ENCODE results near the gene STXBP6. TPM values are rescaled to one million over a fixed set of nuclear protein-coding genes. Genes with fewer than 3 reads are reported as not detected.

Gene STXBP6
- total RNA-seq, 1 donor from 2014 or later, result 11.0 TPM

GRCh38 chr14:25003537-25003936 is 46.4 kb downstream of the STXBP6 start:
- no peak overlapping the region for H3K4me3 ChIP-seq
- no peak overlapping the region for H3K9ac ChIP-seq
- Mint-ChIP-seq H3K27me3 (ENCODE audit: insufficient read depth, low read depth) (no peaks in the 10 kb centered on the region), H3K36me3 (no peaks in the 10 kb centered on the region), H3K9me3 (peaks cover 5% of the 10 kb centered on the region), H3K4me3 (no peak overlapping the region), H3K27ac (no peak overlapping the region), H3K4me1 (peaks cover 18% of the 10 kb centered on the region)
- H3K36me3 ChIP-seq, result no peaks in the 10 kb centered on the region
- H2AFZ ChIP-seq (replicated peaks), result no peak overlapping the region
- no peak overlapping the region for H3K27ac ChIP-seq
- no peaks in the 10 kb centered on the region for H3K79me2 ChIP-seq (ENCODE audit: low read depth)
- H4K20me1 ChIP-seq (ENCODE audit: low read depth), result no peaks in the 10 kb centered on the region
- no peak for DNase-seq (ENCODE audit: low spot score)
- no peaks in the 10 kb centered on the region for H3K9me3 ChIP-seq (ENCODE audit: low read depth)
- H3K27me3 ChIP-seq, result no peaks in the 10 kb centered on the region
- TF ChIP-seq EZH2phosphoT487 (IDR thresholded peaks at IDR 0.05), result no peak
- TF ChIP-seq CTCF (IDR thresholded peaks at IDR 0.05), result no peak
- TF ChIP-seq EZH2 (IDR thresholded peaks at IDR 0.05), result no peak
- H3F3A ChIP-seq (ENCODE audit: low read depth), result no peaks in the 10 kb centered on the region
- peaks cover 10% of the 10 kb centered on the region for H3K4me1 ChIP-seq
- no peak overlapping the region for H3K4me2 ChIP-seq

GRCh38 chr14:25001601-25002000 is 48.3 kb downstream of the STXBP6 start:
- Histone ChIP-seq H3K36me3 (no peaks in the 10 kb centered on the region), H3K27me3 (no peaks in the 10 kb centered on the region), H3K4me3 (no peak overlapping the region), H3F3A (ENCODE audit: low read depth) (no peaks in the 10 kb centered on the region), H2AFZ (replicated peaks) (no peak overlapping the region), H3K79me2 (ENCODE audit: low read depth) (no peaks in the 10 kb centered on the region), H3K9me3 (ENCODE audit: low read depth) (no peaks in the 10 kb centered on the region), H4K20me1 (ENCODE audit: low read depth) (no peaks in the 10 kb centered on the region), H3K4me1 (peaks cover 10% of the 10 kb centered on the region), H3K4me2 (no peak overlapping the region), H3K27ac (no peak overlapping the region), H3K9ac (no peak overlapping the region)
- H3K4me3 Mint-ChIP-seq, result no peak overlapping the region
- H3K4me1 Mint-ChIP-seq, result peaks cover 14% of the 10 kb centered on the region
- peaks cover 5% of the 10 kb centered on the region for H3K9me3 Mint-ChIP-seq
- no peak for DNase-seq (ENCODE audit: low spot score)
- no peaks in the 10 kb centered on the region for H3K27me3 Mint-ChIP-seq (ENCODE audit: insufficient read depth, low read depth)
- no peak for TF ChIP-seq EZH2 (IDR thresholded peaks at IDR 0.05)
- TF ChIP-seq CTCF (IDR thresholded peaks at IDR 0.05), result no peak
- no peak for TF ChIP-seq EZH2phosphoT487 (IDR thresholded peaks at IDR 0.05)
- H3K27ac Mint-ChIP-seq, result no peak overlapping the region
- H3K36me3 Mint-ChIP-seq, result no peaks in the 10 kb centered on the region

- Mint-ChIP-seq H3K4me1 (peaks cover 14% of the 10 kb centered on the region), H3K4me3 (no peak overlapping the region), H3K27ac (no peak overlapping the region), H3K36me3 (no peaks in the 10 kb centered on the region), H3K27me3 (ENCODE audit: insufficient read depth, low read depth) (no peaks in the 10 kb centered on the region), H3K9me3 (peaks cover 5% of the 10 kb centered on the region)
- no peaks in the 10 kb centered on the region for H3K27me3 ChIP-seq
- peaks cover 10% of the 10 kb centered on the region for H3K4me1 ChIP-seq
- no peaks in the 10 kb centered on the region for H3K79me2 ChIP-seq (ENCODE audit: low read depth)
- no peak overlapping the region for H3K4me3 ChIP-seq
- no peak overlapping the region for H3K4me2 ChIP-seq
- no peaks in the 10 kb centered on the region for H3K36me3 ChIP-seq
- no peak for TF ChIP-seq EZH2 (IDR thresholded peaks at IDR 0.05)
- no peak for TF ChIP-seq CTCF (IDR thresholded peaks at IDR 0.05)
- no peak for TF ChIP-seq EZH2phosphoT487 (IDR thresholded peaks at IDR 0.05)
- DNase-seq (ENCODE audit: low spot score), result no peak
- H2AFZ ChIP-seq (replicated peaks), result no peak overlapping the region
- no peak overlapping the region for H3K9ac ChIP-seq
- no peaks in the 10 kb centered on the region for H4K20me1 ChIP-seq (ENCODE audit: low read depth)
- H3F3A ChIP-seq (ENCODE audit: low read depth), result no peaks in the 10 kb centered on the region
- no peak overlapping the region for H3K27ac ChIP-seq
- no peaks in the 10 kb centered on the region for H3K9me3 ChIP-seq (ENCODE audit: low read depth)
Measured at GRCh38 chr14:25001156-25001555, 48.8 kb downstream of the STXBP6 start.

Measured in neural progenitor cell (in vitro differentiated cells).